SK-N-SH (cell line): ENCODE results near the gene CAPN10. TPM values are rescaled to one million over a fixed set of nuclear protein-coding genes. Genes with fewer than 3 reads are reported as not detected.

Source experiments
- CTCF ChIA-PET: fragments of 300-600, 350-600 bp; formaldehyde crosslinking; extraction: SDS; loops from one replicate; lab custom pipeline; 2021; lab: Yijun Ruan, JAX
- POLR2A ChIA-PET: fragments of 350-600 bp; sonication (Branson Sonifier 250); formaldehyde crosslinking; extraction: SDS; loops from one replicate; lab custom pipeline; 2020; ENCODE audit warnings: antibody characterized with exemption, inconsistent platforms; lab: Yijun Ruan, JAX
- DNase-seq: peaks from one replicate; pipeline ENCODE4 v3.0.0; 2012
- H2AFZ ChIP-seq: fragments of 200-600 bp; sonication (generic); 2 replicates; pipeline ENCODE4 v1.8.1; 2016; ENCODE audit warnings: antibody characterized with exemption, mild to moderate bottlenecking, low read depth
- H3F3A ChIP-seq: fragments of 200-600 bp; sonication (generic); replicated peaks from 2 replicates; pipeline ENCODE3; 2016; ENCODE audit warnings: antibody characterized with exemption, mild to moderate bottlenecking; ENCODE audit not compliant: insufficient read depth
- H3K27ac ChIP-seq, 2 experiments: fragments of 200-500 bp in 1 of 2; fragments of 200-600 bp in 1 of 2; sonication (Bioruptor generic) in 1 of 2; sonication (generic), shearing (Covaris generic) in 1 of 2; 2 replicates each; pipeline versions ENCODE4 v1.5.1 to v1.6.1; 2014 to 2016; ENCODE audit warnings: low read depth in 2 of 2, inconsistent platforms in 1 of 2, low read length in 1 of 2, mild to moderate bottlenecking in 1 of 2, mixed read lengths in 1 of 2
- H3K27me3 ChIP-seq: fragments of 200-600 bp; sonication (generic), shearing (Covaris generic); 2 replicates; pipeline ENCODE4 v1.6.1; 2016; ENCODE audit warnings: mixed run types; ENCODE audit not compliant: insufficient read depth
- H3K36me3 ChIP-seq, 2 experiments: fragments of 200-500 bp in 1 of 2; fragments of 200-600 bp in 1 of 2; sonication (Bioruptor generic) in 1 of 2; sonication (generic) in 1 of 2; replicated peaks in 1 of 2; 2 replicates each; pipeline versions ENCODE3 to v1.5.1; 2014 to 2016; ENCODE audit warnings: low read length in 1 of 2, mild to moderate bottlenecking in 1 of 2; ENCODE audit not compliant: insufficient read depth in 2 of 2, control insufficient read depth in 1 of 2
- H3K4me1 ChIP-seq, 2 experiments: fragments of 200-500 bp in 1 of 2; fragments of 200-600 bp in 1 of 2; sonication (Bioruptor generic) in 1 of 2; sonication (generic), shearing (Covaris generic) in 1 of 2; 2 replicates each; pipeline versions ENCODE4 v1.5.1 to v1.6.1; 2014 to 2016; ENCODE audit warnings: low read depth in 1 of 2, low read length in 1 of 2, mixed run types in 1 of 2; ENCODE audit not compliant: insufficient read depth in 2 of 2, control insufficient read depth in 1 of 2
- H3K4me2 ChIP-seq: fragments of 200-600 bp; sonication (generic), shearing (Covaris generic); 2 replicates; pipeline ENCODE4 v1.6.1; 2017; ENCODE audit warnings: mixed run types
- H3K4me3 ChIP-seq, 2 experiments: fragments of 200-500 bp in 1 of 2; fragments of 200-600 bp in 1 of 2; sonication (Bioruptor generic) in 1 of 2; sonication (generic), shearing (Covaris generic) in 1 of 2; 2 replicates each; pipeline versions ENCODE4 v1.5.1 to v1.8.1; 2014 to 2016; ENCODE audit warnings: low read depth in 2 of 2, inconsistent platforms in 1 of 2, low read length in 1 of 2, mild to moderate bottlenecking in 1 of 2, mixed read lengths in 1 of 2, moderate library complexity in 1 of 2
- H3K79me2 ChIP-seq: fragments of 200-600 bp; sonication (generic); 2 replicates; pipeline ENCODE4 v1.8.1; 2017; ENCODE audit warnings: mild to moderate bottlenecking; ENCODE audit not compliant: insufficient read depth
- H3K9ac ChIP-seq: fragments of 200-600 bp; sonication (generic); 2 replicates; pipeline ENCODE4 v1.6.1; 2017; ENCODE audit warnings: mixed run types
- H3K9me2 ChIP-seq: fragments of 200-600 bp; sonication (generic); 2 replicates; pipeline ENCODE4 v1.6.1; 2017; ENCODE audit warnings: mixed run types
- H3K9me3 ChIP-seq: fragments of 200-600 bp; sonication (generic); 2 replicates; pipeline ENCODE4 v1.6.1; 2017; ENCODE audit warnings: mixed run types, mild to moderate bottlenecking, moderate library complexity
- H4K20me1 ChIP-seq: fragments of 200-600 bp; sonication (generic); 2 replicates; pipeline ENCODE4 v1.6.1; 2017; ENCODE audit warnings: mild to moderate bottlenecking, mixed run types; ENCODE audit not compliant: insufficient read depth
- CHD2 ChIP-seq: fragments of 150-350 bp; IDR thresholded peaks from 2 replicates; pipeline ENCODE4 v1.6.1; 2018; ENCODE audit warnings: low read length; ENCODE audit not compliant: partially characterized antibody
- FOXM1 ChIP-seq: IDR thresholded peaks from 2 replicates; pipeline ENCODE4 v1.4.0; 2012; ENCODE audit warnings: low read depth, mild to moderate bottlenecking
- JUND ChIP-seq: IDR thresholded peaks from 2 replicates; pipeline ENCODE4 v1.4.0; 2012
- MAX ChIP-seq: IDR thresholded peaks from 2 replicates; pipeline ENCODE4 v1.4.0; 2012; ENCODE audit warnings: low read depth
- MXI1 ChIP-seq: IDR thresholded peaks from 2 replicates; pipeline ENCODE4 v1.6.1; 2012; ENCODE audit warnings: mild to moderate bottlenecking, low read depth, low read length, improper control_type of control experiment
- RCOR1 ChIP-seq: fragments of 150-350 bp; IDR thresholded peaks from 2 replicates; pipeline ENCODE4 v1.6.1; 2017; ENCODE audit warnings: antibody characterized with exemption, low read length
- SIN3A ChIP-seq: IDR thresholded peaks from 2 replicates; pipeline ENCODE4 v1.6.1; 2012; ENCODE audit warnings: low read depth, mild to moderate bottlenecking, low read length, moderate library complexity, borderline replicate concordance
- WGBS: methylation state at CpG from one replicate; pipeline ENCODE4 v1.1.6; 2017; ENCODE audit warnings: low lambda C conversion rate; 5-methylcytosine and 5-hydroxymethylcytosine counted together
- polyA plus RNA-seq, 3 experiments: library from polyadenylated mRNA; depleted of rRNA; stranded (reverse); fragments of >200 nt; gene quantifications; 2 replicates each; pipeline ENCODE4 v1.2.3, GENCODE V29; 2012
- TF ChIP-seq, protein P1 (sequence below): fragments of 200-600 bp; sonication (generic); IDR thresholded peaks from 2 replicates; pipeline ENCODE4 v1.6.1; 2017; ENCODE audit warnings: antibody characterized with exemption, mild to moderate bottlenecking, moderate library complexity

Gene CAPN10
- polyA plus RNA-seq, 1 of the 3 experiments (the other 2 are of a cell fraction): 24.0 TPM

DNA sequence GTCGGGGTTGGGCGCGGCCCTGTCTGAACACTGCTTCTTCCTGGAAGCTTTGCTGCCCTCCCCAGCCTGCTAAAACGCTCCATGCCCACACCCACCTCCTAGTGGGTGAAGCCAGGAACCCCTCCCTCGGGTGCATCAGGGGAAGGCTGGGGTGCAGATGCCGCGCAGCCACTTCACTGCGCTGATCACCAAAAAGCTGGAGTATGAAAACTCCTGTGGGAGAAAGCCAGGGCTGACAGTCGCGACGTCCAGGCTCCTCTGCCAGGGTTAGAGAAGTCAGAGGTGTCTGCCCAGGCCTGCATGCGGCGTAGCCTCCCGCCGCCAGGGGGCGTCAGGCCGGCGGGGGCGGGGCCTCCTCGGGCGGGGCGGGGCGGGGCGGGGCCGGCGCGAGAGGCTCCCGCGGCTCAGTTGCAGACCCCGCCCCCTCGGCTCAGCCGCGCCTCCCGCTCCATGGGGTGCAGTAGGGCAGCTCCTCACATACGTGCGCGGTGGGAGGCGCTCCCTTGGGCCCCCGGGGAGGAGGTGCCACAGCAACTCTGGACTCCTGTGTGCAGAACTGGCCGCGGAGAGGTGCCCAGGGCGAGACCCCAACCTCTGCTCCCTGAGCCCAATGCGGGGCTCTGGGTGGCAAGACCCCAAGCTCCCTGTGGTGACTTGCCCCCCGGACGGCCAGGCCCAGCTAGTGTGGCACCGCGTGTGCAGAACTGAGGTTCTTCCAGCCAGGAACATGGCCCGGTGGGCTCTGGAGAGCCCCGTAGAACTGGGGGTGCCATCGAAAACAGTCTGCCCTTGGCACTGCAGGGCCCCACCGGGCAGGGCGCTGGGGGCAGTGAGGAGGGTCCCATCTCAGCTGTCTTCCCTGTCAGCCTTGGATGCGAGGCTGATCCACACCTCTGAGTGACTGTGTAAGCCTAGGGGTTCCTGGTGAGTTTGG is 20.1 kb upstream of the CAPN10 start (continued):
- TF ChIP-seq MAX: peak; percentile 45; the same call in 1 of the 2 replicates

GRCh38 chr2:240567137-240567871 is 19.2 kb upstream of the CAPN10 start:
- Histone ChIP-seq H3K4me2 (peak overlapping the region; percentile 98), H3K27ac (no peak overlapping the region; a peak in 2 of 4 replicates), H3K4me1 (peaks cover 31 to 39% of the 10 kb centered on the region in 2 experiments; a peak in 3 of 4 replicates), H2AFZ (peak overlapping the region; percentile 81; the same call in 1 of the 2 replicates), H3K4me3 (peak overlapping the region; percentile 70 to 73), H3K27me3 (no peaks in the 10 kb centered on the region), H3K9ac (peak overlapping the region; percentile 68), H3K9me3 (no peaks in the 10 kb centered on the region), H3F3A (peaks cover 8% of the 10 kb centered on the region), H4K20me1 (0 out of 2 replicates have a peak, but pooled peaks cover 12% of the 10 kb centered on the region), H3K79me2 (peaks cover 33% of the 10 kb centered on the region), H3K36me3 (peaks cover 3 to 6% of the 10 kb centered on the region in 2 experiments), H3K9me2 (no peaks in the 10 kb centered on the region)
- POLR2A ChIA-PET: interaction anchor here (2.6 kb wide), 1 partner anchor 19 kb away, joined by 18 read pairs; the partner anchor contains the start of gene CAPN10
- CTCF ChIA-PET: interaction anchor here (0.8 to 2.9 kb wide), 10 partner anchors 9 to 141 kb away, joined by 4 to 31 read pairs (median 8); partner anchors contain the start of gene CAPN10
- 34% methylated on average over 18 of the region's 26 CpGs for WGBS
- TF ChIP-seq JUND: no peak
- 0 out of 2 replicates have a peak, but pooled peaks have one; percentile 0 for TF ChIP-seq MAX
- DNase-seq: peak; percentile 41

- ChIA-PET POLR2A (interaction anchor here (1.6 to 1.7 kb wide), 2 partner anchors 10 to 18 kb away, joined by 3 to 25 read pairs; partner anchors contain the start of gene CAPN10), CTCF (interaction anchor here (0.7 to 2.9 kb wide), 8 partner anchors 12 to 272 kb away, joined by 3 to 31 read pairs (median 4); partner anchors contain the start of gene CAPN10)
- H3K79me2 ChIP-seq: peaks cover 26% of the 10 kb centered on the region; the same call in 1 of the 2 replicates
- no peaks in the 10 kb centered on the region for H3K9me3 ChIP-seq
- peaks cover 26 to 39% of the 10 kb centered on the region in 2 experiments; a peak in 3 of 4 replicates for H3K4me1 ChIP-seq
- H3K9me2 ChIP-seq: no peaks in the 10 kb centered on the region
- TF ChIP-seq RCOR1 (no peak), CHD2 (no peak), SIN3A (peak; percentile 30; the same call in 1 of the 2 replicates), MAX (0 out of 2 replicates have a peak, but pooled peaks have one; percentile 45), FOXM1 (no peak), MXI1 (peak; percentile 90)
- TF ChIP-seq, protein P1, sequence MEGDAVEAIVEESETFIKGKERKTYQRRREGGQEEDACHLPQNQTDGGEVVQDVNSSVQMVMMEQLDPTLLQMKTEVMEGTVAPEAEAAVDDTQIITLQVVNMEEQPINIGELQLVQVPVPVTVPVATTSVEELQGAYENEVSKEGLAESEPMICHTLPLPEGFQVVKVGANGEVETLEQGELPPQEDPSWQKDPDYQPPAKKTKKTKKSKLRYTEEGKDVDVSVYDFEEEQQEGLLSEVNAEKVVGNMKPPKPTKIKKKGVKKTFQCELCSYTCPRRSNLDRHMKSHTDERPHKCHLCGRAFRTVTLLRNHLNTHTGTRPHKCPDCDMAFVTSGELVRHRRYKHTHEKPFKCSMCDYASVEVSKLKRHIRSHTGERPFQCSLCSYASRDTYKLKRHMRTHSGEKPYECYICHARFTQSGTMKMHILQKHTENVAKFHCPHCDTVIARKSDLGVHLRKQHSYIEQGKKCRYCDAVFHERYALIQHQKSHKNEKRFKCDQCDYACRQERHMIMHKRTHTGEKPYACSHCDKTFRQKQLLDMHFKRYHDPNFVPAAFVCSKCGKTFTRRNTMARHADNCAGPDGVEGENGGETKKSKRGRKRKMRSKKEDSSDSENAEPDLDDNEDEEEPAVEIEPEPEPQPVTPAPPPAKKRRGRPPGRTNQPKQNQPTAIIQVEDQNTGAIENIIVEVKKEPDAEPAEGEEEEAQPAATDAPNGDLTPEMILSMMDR: 0 out of 2 replicates have a peak, but pooled peaks have one; percentile 9
- peak within 1 kb of the TSS in 1 of 2 experiments; percentile 67; a peak in 3 of 4 replicates for H3K27ac ChIP-seq
- peak within 1 kb of the TSS; percentile 68 for H3K9ac ChIP-seq
- H3K36me3 ChIP-seq: peaks cover 0 to 4% of the 10 kb centered on the region in 2 experiments
- DNase-seq: peak; percentile 90
- H3K4me2 ChIP-seq: peak within 1 kb of the TSS; percentile 98
- H2AFZ ChIP-seq: peak within 1 kb of the TSS; percentile 81; the same call in 1 of the 2 replicates
- H4K20me1 ChIP-seq: 0 out of 2 replicates have a peak, but pooled peaks cover 12% of the 10 kb centered on the region
- H3K4me3 ChIP-seq: peak within 1 kb of the TSS; percentile 73 to 80
- 1% methylated on average over 10 of the region's 106 CpGs for WGBS
- H3K27me3 ChIP-seq: no peaks in the 10 kb centered on the region
- H3F3A ChIP-seq: peaks cover 7% of the 10 kb centered on the region
Measured at GRCh38 chr2:240567872-240568677, 18.5 kb upstream of the CAPN10 start, which contains the start of gene RNPEPL1. Gene RNPEPL1, plus strand, starts transcription at chr2:240568484. Its CDS starts 103 bp downstream, at chr2:240568587.
